ENCODE results near the gene MINDY3.

- TF ChIP-seq CTCF (IDR thresholded peaks at IDR 0.05) (peak; percentile 62), EZH2 (IDR thresholded peaks at IDR 0.05; ENCODE audit: borderline replicate concordance, insufficient read depth, low read depth, low read length, poor library complexity, severe bottlenecking) (no peak)
Measured at GRCh38 chr10:15879058-15879457, 18.8 kb upstream of the MINDY3 start.
